Neural crest cell (in vitro differentiated cells): ENCODE data around the gene SPA17. TPM values are rescaled to one million over a fixed set of nuclear protein-coding genes. Genes with fewer than 3 reads are reported as not detected.

ENCODE experiments used
- DNase-seq: peaks from one replicate; pipeline ENCODE4 v3.0.0; 2021; ENCODE audit warnings: low read depth, mixed read lengths, low spot score
- H3K27ac Mint-ChIP-seq: one replicate; pipeline ENCODE4 v1.8.0; 2021; ENCODE audit warnings: mild to moderate bottlenecking, mixed read lengths; ENCODE audit not compliant: unreplicated experiment
- H3K27me3 Mint-ChIP-seq: 2 replicates; pipeline ENCODE4 v1.8.0; 2021; ENCODE audit warnings: low read depth, mild to moderate bottlenecking, mixed read lengths
- H3K36me3 Mint-ChIP-seq: 2 replicates; pipeline ENCODE4 v1.8.0; 2021; ENCODE audit warnings: low read depth, mild to moderate bottlenecking, mixed read lengths
- H3K4me1 Mint-ChIP-seq: 2 replicates; pipeline ENCODE4 v1.8.0; 2021; ENCODE audit warnings: mixed read lengths
- H3K4me3 Mint-ChIP-seq: one replicate; pipeline ENCODE4 v1.8.0; 2021; ENCODE audit warnings: mild to moderate bottlenecking, mixed read lengths
- H3K9me3 Mint-ChIP-seq: 2 replicates; pipeline ENCODE4 v1.8.0; 2021; ENCODE audit warnings: mixed read lengths
- CTCF ChIP-seq: fragments of 200-600 bp; sonication (generic); conservative IDR thresholded peaks from 2 replicates; pipeline ENCODE4 v1.5.0; 2021; ENCODE audit warnings: antibody characterized with exemption, mild to moderate bottlenecking
- total RNA-seq: library from RNA; stranded (reverse); gene quantifications from 2 replicates; pipeline ENCODE4 v1.2.1, GENCODE V29; 2021

The SPA17 gene
- total RNA-seq, 1 donor from 2014 or later, result 18.2 TPM

DNA sequence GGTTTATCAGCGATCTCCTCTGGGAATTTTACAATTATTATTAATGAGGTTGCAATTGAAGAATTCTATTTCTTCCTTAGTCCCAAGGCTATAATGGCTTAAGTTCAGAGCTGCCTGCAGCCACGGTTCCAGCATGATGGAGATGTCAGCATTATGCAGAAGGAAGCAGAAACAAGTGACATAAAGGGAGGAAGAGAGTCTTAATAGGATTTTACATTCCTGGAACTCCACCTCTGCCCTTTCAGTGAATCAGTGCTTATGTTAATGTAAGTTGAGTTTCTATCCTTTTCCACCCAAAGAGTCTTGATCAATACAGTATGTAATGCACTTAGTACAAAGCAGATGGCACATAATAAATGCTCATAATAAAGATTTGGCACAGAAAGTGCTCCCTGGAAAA, 54.4 kb downstream of the SPA17 start:
- Mint-ChIP-seq H3K27me3 (peaks cover under 1% of the 10 kb centered on the region), H3K27ac (no peak overlapping the region), H3K36me3 (no peaks in the 10 kb centered on the region), H3K4me1 (peaks cover 24% of the 10 kb centered on the region), H3K4me3 (no peak overlapping the region), H3K9me3 (no peaks in the 10 kb centered on the region)
- DNase-seq, result no peak
- no peak for TF ChIP-seq CTCF

- no peak for DNase-seq
- no peaks in the 10 kb centered on the region for H3K36me3 Mint-ChIP-seq
- peaks cover 6% of the 10 kb centered on the region for H3K27me3 Mint-ChIP-seq
- no peaks in the 10 kb centered on the region for H3K9me3 Mint-ChIP-seq
- TF ChIP-seq CTCF, result no peak
- H3K27ac Mint-ChIP-seq, result no peak overlapping the region
- H3K4me1 Mint-ChIP-seq, result peaks cover 19% of the 10 kb centered on the region
- H3K4me3 Mint-ChIP-seq, result no peak overlapping the region
Measured at GRCh38 chr11:124729571-124729970, 55.9 kb downstream of the SPA17 start.

DNA sequence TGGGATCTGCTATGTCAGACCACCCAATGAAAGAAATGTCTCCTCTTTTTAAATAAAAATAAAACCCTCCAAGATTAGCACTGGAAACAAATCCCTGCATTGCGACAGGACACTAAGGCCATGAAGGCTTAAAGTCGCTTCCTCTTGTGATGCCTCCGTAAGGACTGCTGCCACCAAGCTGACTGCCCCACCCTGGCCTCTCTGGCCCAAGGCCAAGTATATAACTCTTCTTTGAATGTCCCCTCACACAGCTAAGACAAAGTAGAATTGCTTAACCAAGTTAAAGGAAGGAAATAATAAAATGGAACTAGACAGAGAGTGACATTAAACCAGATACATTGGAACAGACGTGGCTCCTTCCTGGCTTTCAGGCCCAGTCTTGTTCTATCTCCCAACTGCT, 58.5 kb downstream of the SPA17 start:
- H3K27me3 Mint-ChIP-seq, result peaks cover 14% of the 10 kb centered on the region
- DNase-seq, result no peak
- TF ChIP-seq CTCF, result no peak
- no peak overlapping the region for H3K4me3 Mint-ChIP-seq
- H3K4me1 Mint-ChIP-seq, result peaks cover 3% of the 10 kb centered on the region
- H3K36me3 Mint-ChIP-seq, result no peaks in the 10 kb centered on the region
- H3K9me3 Mint-ChIP-seq, result no peaks in the 10 kb centered on the region
- H3K27ac Mint-ChIP-seq, result no peak overlapping the region

DNA sequence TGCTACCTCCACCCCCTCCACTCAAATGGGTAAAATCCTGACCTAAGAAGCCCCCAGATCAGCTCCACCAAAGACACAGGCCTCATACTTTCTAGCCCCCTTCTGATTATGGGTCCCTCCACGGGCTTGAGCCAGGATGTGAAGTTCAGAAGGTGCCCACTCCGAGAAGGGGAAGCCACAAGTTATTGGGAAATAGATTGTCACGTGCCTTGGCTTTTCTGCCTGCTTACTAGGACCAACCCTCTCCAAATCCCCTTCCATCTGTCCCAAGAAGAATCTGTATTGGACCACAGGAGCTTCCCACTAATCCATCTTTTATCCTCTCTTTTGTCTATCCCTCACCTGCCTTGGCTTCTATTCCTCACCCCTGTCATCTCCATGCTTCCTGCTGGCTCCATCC, 63.0 kb downstream of the SPA17 start:
- H3K27me3 Mint-ChIP-seq, result peaks cover 41% of the 10 kb centered on the region
- H3K9me3 Mint-ChIP-seq, result no peaks in the 10 kb centered on the region
- H3K4me1 Mint-ChIP-seq, result peaks cover 30% of the 10 kb centered on the region
- H3K4me3 Mint-ChIP-seq, result peak overlapping the region; percentile 3
- no peaks in the 10 kb centered on the region for H3K36me3 Mint-ChIP-seq
- no peak overlapping the region for H3K27ac Mint-ChIP-seq
- no peak for DNase-seq
- no peak for TF ChIP-seq CTCF

GRCh38 chr11:124737638-124738305, 64.1 kb downstream of the SPA17 start:
- Mint-ChIP-seq H3K27ac (no peak overlapping the region), H3K4me3 (peak overlapping the region; percentile 43), H3K9me3 (no peaks in the 10 kb centered on the region), H3K36me3 (no peaks in the 10 kb centered on the region), H3K27me3 (peaks cover 52% of the 10 kb centered on the region), H3K4me1 (peaks cover 33% of the 10 kb centered on the region)
- TF ChIP-seq CTCF, result no peak
- DNase-seq, result no peak
